ENCODE data around the gene PRKAG2.
"Not testable (repeated sequence)": the region's sequence is repeated elsewhere in the genome, so short reads cannot be mapped to it uniquely, and the experiment has no call there.

The PRKAG2 gene

DNA sequence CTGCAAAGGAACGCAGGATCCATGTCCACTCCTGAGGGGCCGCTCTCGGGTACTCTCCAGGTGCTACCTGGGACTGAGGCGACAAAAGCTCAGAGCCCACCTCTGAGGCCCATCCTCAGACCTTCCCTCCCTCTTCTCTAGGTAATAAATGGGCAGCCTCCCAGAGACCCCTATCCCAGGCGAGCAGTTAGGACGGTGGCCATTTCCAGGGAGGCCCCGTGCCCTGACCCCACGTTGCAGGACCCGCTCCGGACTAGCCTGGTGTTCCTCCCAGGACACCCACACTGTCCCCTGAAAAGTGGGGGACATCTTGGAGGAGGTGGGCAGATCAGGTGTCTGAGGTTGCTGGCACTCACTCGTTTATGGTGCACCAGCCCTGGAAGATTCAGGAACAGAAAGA lies 44.3 kb downstream of the PRKAG2 start:
- Histone ChIP-seq H3K27ac (ENCODE audit: low read length) (no peak overlapping the region), H3K27me3 (ENCODE audit: control insufficient read depth in 1 of 2, insufficient read depth in 2 of 2, low read length in 2 of 2) (no peaks in the 10 kb centered on the region), H3K36me3 (ENCODE audit: control insufficient read depth in 2 of 2, insufficient read depth in 2 of 2, low read length in 2 of 2) (no peaks in the 10 kb centered on the region), H3K9me3 (ENCODE audit: control insufficient read depth in 2 of 2, low read length in 2 of 2) (no peaks in the 10 kb centered on the region), H3K9ac (ENCODE audit: low read length in 2 of 2) (no peak overlapping the region), H3K4me1 (ENCODE audit: control insufficient read depth, insufficient read depth, low read length) (no peaks in the 10 kb centered on the region), H3K4me3 (ENCODE audit: low read length in 2 of 2) (no peak overlapping the region)

DNA sequence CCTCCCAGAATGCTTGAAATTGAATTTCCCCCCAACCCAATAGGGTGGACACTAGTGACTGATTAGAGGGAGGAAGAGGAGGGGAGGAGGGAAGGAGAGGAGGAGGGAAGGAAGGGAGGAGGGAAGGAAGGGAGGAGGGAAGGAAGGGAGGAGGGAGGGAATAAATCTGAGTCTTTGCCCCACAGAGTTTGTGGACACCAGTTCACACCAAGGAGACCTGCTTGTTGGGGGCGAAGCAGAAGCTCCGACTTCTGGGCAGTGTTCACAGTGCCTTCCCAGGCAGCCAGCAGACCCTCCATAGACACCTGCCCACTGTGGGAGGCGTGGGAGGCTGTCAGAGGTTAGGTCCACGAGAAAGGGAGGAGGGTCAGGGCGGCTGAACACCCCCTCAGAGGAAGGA lies 44.8 kb downstream of the PRKAG2 start:
- Histone ChIP-seq H3K27me3 (ENCODE audit: control insufficient read depth in 1 of 2, insufficient read depth in 2 of 2, low read length in 2 of 2) (no peaks in the 10 kb centered on the region), H3K4me3 (ENCODE audit: low read length in 2 of 2) (no peak overlapping the region), H3K9me3 (ENCODE audit: control insufficient read depth in 2 of 2, low read length in 2 of 2) (no peaks in the 10 kb centered on the region), H3K27ac (ENCODE audit: low read length) (no peak overlapping the region), H3K4me1 (ENCODE audit: control insufficient read depth, insufficient read depth, low read length) (no peaks in the 10 kb centered on the region), H3K36me3 (ENCODE audit: control insufficient read depth in 2 of 2, insufficient read depth in 2 of 2, low read length in 2 of 2) (no peaks in the 10 kb centered on the region), H3K9ac (ENCODE audit: low read length in 2 of 2) (no peak overlapping the region)

DNA sequence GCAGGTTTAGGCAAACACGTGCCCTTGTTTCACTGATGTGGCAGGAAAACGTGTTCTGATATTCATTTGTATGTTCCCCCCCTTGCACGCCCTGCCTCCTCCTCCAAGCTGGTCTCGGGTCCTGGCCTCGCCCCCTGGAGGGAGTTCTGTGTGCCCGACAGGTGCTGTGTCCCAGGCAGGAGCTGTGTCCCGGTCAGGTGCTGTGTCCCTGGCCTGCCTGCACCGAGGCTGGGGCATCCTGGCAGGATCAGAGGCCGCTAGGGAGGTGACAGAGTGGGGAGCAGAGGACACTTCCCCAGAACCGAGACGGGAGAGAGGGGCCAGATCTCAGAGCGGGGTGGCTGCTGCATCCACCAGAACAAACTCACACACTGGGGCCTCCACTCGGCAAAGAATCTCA lies 45.3 kb downstream of the PRKAG2 start:
- no peak overlapping the region for H3K4me3 ChIP-seq (ENCODE audit: low read length in 2 of 2)
- H3K4me1 ChIP-seq (ENCODE audit: control insufficient read depth, insufficient read depth, low read length) = no peaks in the 10 kb centered on the region
- no peaks in the 10 kb centered on the region for H3K36me3 ChIP-seq (ENCODE audit: control insufficient read depth in 2 of 2, insufficient read depth in 2 of 2, low read length in 2 of 2)
- H3K27me3 ChIP-seq (ENCODE audit: control insufficient read depth in 1 of 2, insufficient read depth in 2 of 2, low read length in 2 of 2) = no peaks in the 10 kb centered on the region
- H3K9me3 ChIP-seq (ENCODE audit: control insufficient read depth in 2 of 2, low read length in 2 of 2) = no peaks in the 10 kb centered on the region
- H3K27ac ChIP-seq (ENCODE audit: low read length) = no peak overlapping the region
- H3K9ac ChIP-seq (ENCODE audit: low read length in 2 of 2) = no peak overlapping the region

DNA sequence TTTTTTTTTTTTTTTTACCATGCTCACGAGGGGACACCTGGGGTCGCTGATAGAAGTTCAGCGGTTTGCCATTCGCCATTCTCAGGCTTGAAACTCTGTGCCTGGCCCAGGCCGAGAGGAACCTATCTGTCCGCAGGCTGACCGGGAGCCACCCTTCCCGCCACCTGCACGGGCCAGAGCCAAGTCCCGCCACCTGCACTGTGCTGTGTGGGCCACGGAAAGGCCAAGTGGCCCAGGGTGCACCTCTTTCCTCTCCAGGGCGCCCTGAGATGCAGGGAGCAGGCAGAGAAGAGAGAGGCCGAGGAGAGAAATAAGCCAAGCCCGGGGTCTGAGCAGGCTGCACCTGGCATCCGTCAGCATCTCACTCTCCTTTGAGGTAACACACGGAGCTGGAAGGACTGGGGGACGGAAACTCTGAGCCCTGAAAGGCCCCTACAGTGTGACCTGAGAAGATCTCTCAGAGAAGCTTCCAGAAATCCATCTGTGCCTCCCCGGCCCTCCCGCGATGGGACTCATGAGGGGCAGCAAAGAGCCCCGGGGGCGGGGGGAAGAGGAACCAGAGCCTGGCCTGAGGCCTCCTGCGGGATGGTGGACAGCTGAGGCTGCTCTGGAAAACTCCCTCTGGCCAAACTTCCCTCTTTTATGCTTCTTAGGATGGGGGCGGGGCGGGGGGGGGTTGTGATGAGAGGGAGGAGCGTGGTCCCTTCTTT lies 46.6 kb downstream of the PRKAG2 start:
- Histone ChIP-seq H3K27me3 (ENCODE audit: control insufficient read depth in 1 of 2, insufficient read depth in 2 of 2, low read length in 2 of 2) (no peaks in the 10 kb centered on the region), H3K9me3 (ENCODE audit: control insufficient read depth in 2 of 2, low read length in 2 of 2) (no peaks in the 10 kb centered on the region), H3K27ac (ENCODE audit: low read length) (no peak overlapping the region), H3K4me1 (ENCODE audit: control insufficient read depth, insufficient read depth, low read length) (no peaks in the 10 kb centered on the region), H3K9ac (ENCODE audit: low read length in 2 of 2) (no peak overlapping the region), H3K36me3 (ENCODE audit: control insufficient read depth in 2 of 2, insufficient read depth in 2 of 2, low read length in 2 of 2) (no peaks in the 10 kb centered on the region), H3K4me3 (ENCODE audit: low read length in 2 of 2) (no peak overlapping the region)

DNA sequence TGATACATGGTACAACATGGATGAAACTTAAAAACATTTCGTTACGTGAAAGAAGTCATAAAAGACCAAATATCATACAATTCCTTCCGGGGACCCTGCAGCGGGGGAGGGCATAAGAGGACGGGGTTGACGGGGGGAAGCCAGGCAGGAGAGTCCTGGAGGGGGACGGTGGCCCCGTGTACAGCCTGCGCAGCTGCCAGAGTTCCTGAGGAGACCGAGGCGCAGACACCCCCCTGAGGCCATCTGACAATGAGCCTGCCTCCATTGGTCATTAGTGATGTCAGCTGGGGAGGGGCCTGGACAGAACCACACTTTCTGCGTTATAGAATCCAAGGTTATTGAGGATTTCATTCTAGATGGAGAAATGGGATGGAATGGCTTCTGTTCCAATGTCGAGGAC lies 47.2 kb downstream of the PRKAG2 start:
- no peaks in the 10 kb centered on the region for H3K27me3 ChIP-seq (ENCODE audit: control insufficient read depth in 1 of 2, insufficient read depth in 2 of 2, low read length in 2 of 2)
- no peaks in the 10 kb centered on the region for H3K36me3 ChIP-seq (ENCODE audit: control insufficient read depth in 2 of 2, insufficient read depth in 2 of 2, low read length in 2 of 2)
- no peak overlapping the region for H3K4me3 ChIP-seq (ENCODE audit: low read length in 2 of 2)
- H3K9ac ChIP-seq (ENCODE audit: low read length in 2 of 2) = no peak overlapping the region
- H3K4me1 ChIP-seq (ENCODE audit: control insufficient read depth, insufficient read depth, low read length) = peaks cover under 1% of the 10 kb centered on the region
- no peak overlapping the region for H3K27ac ChIP-seq (ENCODE audit: low read length)
- no peaks in the 10 kb centered on the region for H3K9me3 ChIP-seq (ENCODE audit: control insufficient read depth in 2 of 2, low read length in 2 of 2)

GRCh38 chr7:151827620-151828019 lies 49.3 kb downstream of the PRKAG2 start:
- Histone ChIP-seq H3K9me3 (ENCODE audit: control insufficient read depth in 2 of 2, low read length in 2 of 2) (no peaks in the 10 kb centered on the region), H3K27ac (ENCODE audit: low read length) (no peak overlapping the region), H3K9ac (ENCODE audit: low read length in 2 of 2) (no peak overlapping the region), H3K27me3 (ENCODE audit: control insufficient read depth in 1 of 2, insufficient read depth in 2 of 2, low read length in 2 of 2) (no peaks in the 10 kb centered on the region), H3K4me1 (ENCODE audit: control insufficient read depth, insufficient read depth, low read length) (peaks cover 13% of the 10 kb centered on the region), H3K36me3 (ENCODE audit: control insufficient read depth in 2 of 2, insufficient read depth in 2 of 2, low read length in 2 of 2) (no peaks in the 10 kb centered on the region), H3K4me3 (ENCODE audit: low read length in 2 of 2) (no peak overlapping the region)

- H3K27ac ChIP-seq (ENCODE audit: low read length); H3K4me3 ChIP-seq (ENCODE audit: low read length in 2 of 2); H3K36me3 ChIP-seq (ENCODE audit: control insufficient read depth in 2 of 2, insufficient read depth in 2 of 2, low read length in 2 of 2); H3K9ac ChIP-seq (ENCODE audit: low read length in 2 of 2); H3K9me3 ChIP-seq (ENCODE audit: control insufficient read depth in 2 of 2, low read length in 2 of 2); H3K27me3 ChIP-seq (ENCODE audit: control insufficient read depth in 1 of 2, insufficient read depth in 2 of 2, low read length in 2 of 2): not testable (repeated sequence)
- H3K4me1 ChIP-seq (ENCODE audit: control insufficient read depth, insufficient read depth, low read length) = peaks cover 17% of the 10 kb centered on the region
Measured at GRCh38 chr7:151826316-151826715, 50.6 kb downstream of the PRKAG2 start.

- Histone ChIP-seq H3K27me3 (ENCODE audit: control insufficient read depth in 1 of 2, insufficient read depth in 2 of 2, low read length in 2 of 2) (no peaks in the 10 kb centered on the region), H3K27ac (ENCODE audit: low read length) (no peak overlapping the region), H3K4me3 (ENCODE audit: low read length in 2 of 2) (no peak overlapping the region), H3K9ac (ENCODE audit: low read length in 2 of 2) (no peak overlapping the region), H3K4me1 (ENCODE audit: control insufficient read depth, insufficient read depth, low read length) (peaks cover 17% of the 10 kb centered on the region), H3K36me3 (ENCODE audit: control insufficient read depth in 2 of 2, insufficient read depth in 2 of 2, low read length in 2 of 2) (no peaks in the 10 kb centered on the region), H3K9me3 (ENCODE audit: control insufficient read depth in 2 of 2, low read length in 2 of 2) (no peaks in the 10 kb centered on the region)
Measured at GRCh38 chr7:151825721-151826120, 51.2 kb downstream of the PRKAG2 start.

GRCh38 chr7:151824373-151824933 lies 52.5 kb downstream of the PRKAG2 start:
- peak overlapping the region; percentile 37 for H3K27ac ChIP-seq (ENCODE audit: low read length)
- H3K4me3 ChIP-seq (ENCODE audit: low read length in 2 of 2) = peak overlapping the region; percentile 2 to 69
- no peaks in the 10 kb centered on the region for H3K27me3 ChIP-seq (ENCODE audit: control insufficient read depth in 1 of 2, insufficient read depth in 2 of 2, low read length in 2 of 2)
- no peaks in the 10 kb centered on the region for H3K36me3 ChIP-seq (ENCODE audit: control insufficient read depth in 2 of 2, insufficient read depth in 2 of 2, low read length in 2 of 2)
- peaks cover 17% of the 10 kb centered on the region for H3K4me1 ChIP-seq (ENCODE audit: control insufficient read depth, insufficient read depth, low read length)
- H3K9ac ChIP-seq (ENCODE audit: low read length in 2 of 2) = peak overlapping the region in 1 of 2 donors; percentile 52
- no peaks in the 10 kb centered on the region for H3K9me3 ChIP-seq (ENCODE audit: control insufficient read depth in 2 of 2, low read length in 2 of 2)

DNA sequence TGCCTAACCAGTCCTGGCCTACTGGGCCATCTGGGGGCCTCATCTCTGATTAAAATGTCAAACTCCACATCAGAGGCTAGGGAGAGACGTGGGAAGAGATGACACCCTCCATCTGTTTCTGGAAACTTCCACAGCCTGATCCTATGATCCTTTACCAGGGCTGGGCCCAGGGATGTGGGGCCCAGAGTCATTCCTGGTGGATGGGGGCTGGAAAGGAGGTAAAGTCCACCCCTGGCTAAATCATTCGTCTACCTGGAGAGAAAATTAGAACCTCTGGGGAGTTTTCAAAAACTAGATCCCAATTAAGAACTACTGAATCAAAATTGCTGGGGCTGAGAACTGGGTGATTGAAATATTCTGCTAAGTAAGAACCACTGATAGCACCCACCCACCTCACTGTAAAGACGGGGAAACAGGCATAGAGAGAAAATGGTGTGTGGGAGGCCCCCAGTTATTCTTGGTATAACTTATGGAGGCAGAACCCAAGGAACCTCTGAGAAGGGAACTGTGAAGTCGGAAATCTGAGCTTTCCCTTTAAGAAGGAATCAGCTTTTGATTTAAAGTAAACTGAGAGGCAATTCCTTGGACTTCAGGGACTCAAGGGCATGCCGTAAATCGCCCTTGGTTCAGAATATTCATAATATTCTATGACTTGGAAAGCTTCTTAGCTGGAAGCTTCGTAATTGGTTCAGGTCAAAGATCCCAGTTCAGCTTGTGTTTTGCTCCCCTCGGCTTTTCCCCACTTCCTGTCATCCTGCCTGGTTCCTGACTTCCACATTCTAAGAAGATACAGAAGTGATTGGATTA lies 53.1 kb downstream of the PRKAG2 start:
- H3K9ac ChIP-seq (ENCODE audit: low read length in 2 of 2) = peak overlapping the region in 1 of 2 donors; percentile 52
- peaks cover 17% of the 10 kb centered on the region for H3K4me1 ChIP-seq (ENCODE audit: control insufficient read depth, insufficient read depth, low read length)
- H3K27ac ChIP-seq (ENCODE audit: low read length) = peak overlapping the region; percentile 37
- H3K9me3 ChIP-seq (ENCODE audit: control insufficient read depth in 2 of 2, low read length in 2 of 2) = no peaks in the 10 kb centered on the region
- H3K4me3 ChIP-seq (ENCODE audit: low read length in 2 of 2) = peak overlapping the region; percentile 2 to 69
- no peaks in the 10 kb centered on the region for H3K36me3 ChIP-seq (ENCODE audit: control insufficient read depth in 2 of 2, insufficient read depth in 2 of 2, low read length in 2 of 2)
- no peaks in the 10 kb centered on the region for H3K27me3 ChIP-seq (ENCODE audit: control insufficient read depth in 1 of 2, insufficient read depth in 2 of 2, low read length in 2 of 2)

Data from stomach smooth muscle (tissue), 2 donors.